ENCODE data around the gene RNASEL.
"Not testable (repeated sequence)": the region's sequence is repeated elsewhere in the genome, so short reads cannot be mapped to it uniquely, and the experiment has no call there.

RNASEL gene, protein sequence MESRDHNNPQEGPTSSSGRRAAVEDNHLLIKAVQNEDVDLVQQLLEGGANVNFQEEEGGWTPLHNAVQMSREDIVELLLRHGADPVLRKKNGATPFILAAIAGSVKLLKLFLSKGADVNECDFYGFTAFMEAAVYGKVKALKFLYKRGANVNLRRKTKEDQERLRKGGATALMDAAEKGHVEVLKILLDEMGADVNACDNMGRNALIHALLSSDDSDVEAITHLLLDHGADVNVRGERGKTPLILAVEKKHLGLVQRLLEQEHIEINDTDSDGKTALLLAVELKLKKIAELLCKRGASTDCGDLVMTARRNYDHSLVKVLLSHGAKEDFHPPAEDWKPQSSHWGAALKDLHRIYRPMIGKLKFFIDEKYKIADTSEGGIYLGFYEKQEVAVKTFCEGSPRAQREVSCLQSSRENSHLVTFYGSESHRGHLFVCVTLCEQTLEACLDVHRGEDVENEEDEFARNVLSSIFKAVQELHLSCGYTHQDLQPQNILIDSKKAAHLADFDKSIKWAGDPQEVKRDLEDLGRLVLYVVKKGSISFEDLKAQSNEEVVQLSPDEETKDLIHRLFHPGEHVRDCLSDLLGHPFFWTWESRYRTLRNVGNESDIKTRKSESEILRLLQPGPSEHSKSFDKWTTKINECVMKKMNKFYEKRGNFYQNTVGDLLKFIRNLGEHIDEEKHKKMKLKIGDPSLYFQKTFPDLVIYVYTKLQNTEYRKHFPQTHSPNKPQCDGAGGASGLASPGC

GRCh38 chr1:182588500-182589396 is at the start of gene RNASEL:
TSS of gene RNASEL (minus strand) at chr1:182589256. CDS start at chr1:182586806, 2,450 bp downstream.
- DNase-seq = no peak

DNA sequence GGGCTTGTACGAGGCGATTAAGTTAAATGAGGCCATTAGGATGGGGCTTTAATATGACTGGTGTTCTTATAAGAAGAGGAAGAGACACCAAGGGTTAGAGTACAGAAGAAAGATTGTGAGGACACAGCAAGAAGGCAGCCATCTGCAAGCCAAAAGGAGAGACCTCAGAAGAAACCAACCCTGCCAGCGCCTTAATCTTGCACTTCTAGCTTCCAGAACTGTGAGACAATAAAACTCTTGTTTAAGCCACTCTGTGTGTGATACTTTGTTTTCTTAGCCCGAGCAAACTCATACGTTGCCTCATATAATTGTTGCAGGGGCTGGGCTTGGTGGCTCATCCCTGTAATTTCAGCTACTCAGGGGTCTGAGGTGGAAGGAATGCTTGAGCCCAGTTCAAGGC is 48.7 kb upstream of the RNASEL start:
- DNase-seq = no peak

- DNase-seq = no peak
Observed at GRCh38 chr1:182635871-182636270, 46.8 kb upstream of the RNASEL start.

- peak in 1 of 2 experiments; percentile 32 for DNase-seq
Observed at GRCh38 chr1:182634306-182635072, 45.4 kb upstream of the RNASEL start.

GRCh38 chr1:182633657-182634281 is 44.7 kb upstream of the RNASEL start:
- peak; percentile 44 to 68 for DNase-seq

DNA sequence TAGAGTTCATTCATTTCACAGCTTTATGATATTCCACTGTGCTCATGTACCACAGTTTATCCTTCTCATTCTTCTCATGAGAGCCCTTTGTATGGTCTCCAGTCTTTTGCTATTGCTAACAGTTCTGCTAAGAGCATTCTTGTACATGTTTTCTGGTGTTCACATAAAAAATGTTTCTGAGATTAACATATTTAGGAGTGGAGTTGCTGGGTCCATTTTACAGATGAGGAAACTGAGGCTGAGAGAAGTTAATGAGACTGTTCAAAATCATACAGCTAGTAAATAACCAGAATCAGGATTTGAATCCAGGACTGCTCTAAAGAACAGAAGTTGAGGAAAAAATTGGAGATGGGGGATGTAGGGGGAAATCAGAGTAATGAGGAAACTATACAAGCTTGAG is 44.0 kb upstream of the RNASEL start:
- DNase-seq = no peak

DNA sequence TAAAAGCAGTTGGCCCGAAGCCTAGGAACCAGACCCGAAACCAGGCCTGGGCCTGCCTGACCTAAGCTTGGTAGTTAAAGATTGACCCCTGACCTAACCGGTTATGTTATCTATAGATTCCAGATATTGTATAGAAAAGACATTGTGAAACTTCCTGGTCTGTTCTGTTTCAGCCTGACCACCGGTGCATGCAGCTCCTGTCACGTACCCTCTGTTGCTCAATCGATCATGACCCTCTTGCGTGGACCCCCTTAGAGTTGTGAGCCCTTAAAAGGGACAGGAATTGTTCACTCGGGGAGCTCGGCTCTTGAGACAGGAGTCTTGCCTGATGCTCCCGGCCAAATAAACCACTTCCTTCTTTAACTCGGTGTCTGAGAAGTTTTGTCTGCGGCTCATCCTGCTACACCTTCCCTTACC is 43.4 kb upstream of the RNASEL start:
- not testable (repeated sequence) for DNase-seq

DNA sequence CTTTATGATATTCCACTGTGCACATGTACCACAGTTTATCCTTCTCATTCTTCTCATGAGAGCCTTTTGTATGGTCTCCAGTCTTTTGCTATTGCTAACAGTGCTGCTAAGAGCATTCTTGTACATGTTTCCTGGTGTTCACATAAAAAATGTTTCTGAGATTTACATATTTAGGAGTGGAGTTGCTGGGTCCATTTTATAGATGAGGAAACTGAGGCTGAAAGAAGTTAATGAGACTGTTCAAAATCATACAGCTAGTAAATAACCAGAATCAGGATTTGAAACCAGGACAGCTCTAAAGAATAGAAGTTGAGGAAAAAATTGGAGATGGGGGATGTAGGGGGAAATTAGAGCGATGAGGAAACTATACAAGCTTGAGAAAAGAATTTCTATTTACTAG is 42.9 kb upstream of the RNASEL start:
- no peak for DNase-seq

DNA sequence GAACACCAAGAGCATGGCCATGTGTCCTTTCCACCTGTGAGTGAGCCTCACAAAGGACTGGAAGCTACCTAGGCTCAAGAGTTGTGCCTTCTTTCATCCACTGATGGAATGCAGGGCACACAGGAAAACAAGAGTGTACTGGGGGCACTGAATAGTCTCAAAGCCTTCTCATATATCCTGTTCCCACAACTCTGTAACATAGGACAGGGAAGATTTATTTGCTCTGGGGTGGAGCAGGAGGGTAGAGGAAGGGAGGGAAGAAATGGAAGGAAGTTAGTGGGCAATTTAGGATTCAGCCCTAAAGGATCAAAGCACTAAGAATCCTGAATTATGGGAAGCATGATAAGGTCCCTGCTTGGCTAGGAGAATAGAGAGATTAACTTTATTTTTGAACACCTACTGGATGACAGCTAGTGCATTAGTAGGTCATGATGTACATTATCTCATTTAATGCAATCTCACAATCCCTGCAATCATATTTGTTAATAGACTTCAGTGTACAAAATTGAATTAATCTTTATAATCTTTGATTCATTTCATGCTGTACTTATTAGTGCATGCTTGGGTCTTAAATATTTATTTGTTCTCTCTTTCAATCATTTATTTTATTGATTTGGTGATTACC is 42.1 kb upstream of the RNASEL start:
- no peak for DNase-seq

GRCh38 chr1:182630586-182630985 is 41.5 kb upstream of the RNASEL start:
- no peak for DNase-seq

- DNase-seq = no peak
Observed at GRCh38 chr1:182629499-182630096, 40.5 kb upstream of the RNASEL start.

- DNase-seq = no peak
Observed at GRCh38 chr1:182629080-182629479, 40.0 kb upstream of the RNASEL start.

- DNase-seq = no peak
Observed at GRCh38 chr1:182628657-182629056, 39.6 kb upstream of the RNASEL start.

DNA sequence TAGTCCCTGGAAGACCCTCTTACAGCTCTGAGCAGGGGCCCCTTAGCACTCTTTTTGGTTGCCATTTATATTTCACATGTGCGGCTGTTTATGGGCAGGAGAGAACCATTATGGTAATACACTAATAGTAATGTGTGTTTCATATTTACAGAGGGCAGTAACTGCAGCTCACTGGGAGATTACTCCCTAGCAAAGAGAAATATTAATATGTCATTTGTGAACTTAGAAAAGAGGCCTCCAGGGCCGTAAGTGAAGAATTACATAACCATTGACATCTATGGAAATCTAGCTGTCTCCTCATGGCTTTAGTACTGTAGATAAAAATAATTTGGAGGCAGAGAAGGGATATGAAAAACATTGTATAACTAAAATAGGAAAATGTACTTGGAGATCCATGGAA is 38.6 kb upstream of the RNASEL start:
- DNase-seq = no peak

DNA sequence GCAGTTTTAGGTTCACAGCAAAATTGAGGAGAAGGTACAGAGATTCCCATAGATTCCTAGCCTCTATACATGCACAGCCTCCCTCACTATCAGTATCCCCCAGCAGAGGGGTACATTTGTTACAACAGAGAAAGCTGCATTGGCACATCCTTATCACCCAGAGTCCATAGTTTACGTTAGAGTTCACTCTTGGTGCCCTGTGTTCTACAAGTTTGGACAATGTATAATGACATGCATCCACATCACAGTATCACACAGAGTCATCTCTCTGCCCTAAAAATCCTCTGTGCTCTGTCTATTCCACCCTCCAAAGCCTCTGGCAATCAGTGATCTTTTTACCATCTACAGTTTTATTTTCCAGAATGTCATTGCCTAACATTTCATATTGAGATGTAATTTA is 37.5 kb upstream of the RNASEL start:
- DNase-seq = no peak

GRCh38 chr1:182625719-182626504 is 36.9 kb upstream of the RNASEL start:
- DNase-seq = no peak

- DNase-seq = no peak
Observed at GRCh38 chr1:182625024-182625423, 36.0 kb upstream of the RNASEL start.

GRCh38 chr1:182624577-182624976 is 35.5 kb upstream of the RNASEL start:
- DNase-seq = no peak

GRCh38 chr1:182622901-182623528 is 34.0 kb upstream of the RNASEL start:
- no peak for DNase-seq

- no peak for DNase-seq
Observed at GRCh38 chr1:182621906-182622305, 32.9 kb upstream of the RNASEL start.

All from NCI-H446 (cell line).